GM12878 (cell line): ENCODE results near the gene CELSR1. TPM values are rescaled to one million over a fixed set of nuclear protein-coding genes. Genes with fewer than 3 reads are reported as not detected.

Experiments
- CEBPB ChIP-seq, 2 experiments: fragments of 150-350 bp in 1 of 2; IDR thresholded peaks; 2 replicates each; pipeline ENCODE4 v1.6.1; 2012 to 2014; ENCODE audit warnings: low read depth in 2 of 2, low read length in 2 of 2, borderline replicate concordance in 1 of 2, inconsistent platforms in 1 of 2
- E2F8 ChIP-seq: fragments of 450-650 bp; IDR thresholded peaks from 2 replicates; pipeline ENCODE4 v1.6.1; 2018; ENCODE audit warnings: mild to moderate bottlenecking, low read depth, moderate library complexity; ENCODE audit not compliant: partially characterized antibody
- GABPA ChIP-seq: IDR thresholded peaks from 2 replicates; pipeline ENCODE4 v1.6.1; 2014; ENCODE audit warnings: antibody characterized with exemption, low read depth, mild to moderate bottlenecking, inconsistent platforms
- HSF1 ChIP-seq: fragments of 150-350 bp; IDR thresholded peaks from 2 replicates; pipeline ENCODE4 v1.6.1; 2014; ENCODE audit warnings: mild to moderate bottlenecking, low read depth, low read length
- IRF3 ChIP-seq: fragments of 450-650 bp; IDR thresholded peaks from 2 replicates; pipeline ENCODE4 v1.6.1; 2014; ENCODE audit warnings: mild to moderate bottlenecking
- KAT2A ChIP-seq: conservative IDR thresholded peaks from 2 replicates; pipeline ENCODE4 v1.6.1; 2011; ENCODE audit warnings: low read depth, low read length; ENCODE audit not compliant: control insufficient read depth
- MAX ChIP-seq: IDR thresholded peaks from 2 replicates; pipeline ENCODE4 v1.6.1; 2012; ENCODE audit warnings: low read depth, low read length, improper control_type of control experiment
- MYC ChIP-seq: IDR thresholded peaks from 2 replicates; pipeline ENCODE4 v1.6.1; 2011; ENCODE audit warnings: mild to moderate bottlenecking, low read length, moderate library complexity, inconsistent platforms; ENCODE audit not compliant: insufficient read depth, insufficient replicate concordance, insufficient read length, severe bottlenecking
- PBX3 ChIP-seq: IDR thresholded peaks from 2 replicates; pipeline ENCODE4 v1.6.1; 2011; ENCODE audit warnings: mild to moderate bottlenecking, low read depth, low read length, moderate library complexity; ENCODE audit not compliant: insufficient replicate concordance
- PML ChIP-seq: IDR thresholded peaks from 2 replicates; pipeline ENCODE4 v1.6.1; 2012; ENCODE audit warnings: low read length, inconsistent platforms
- RUNX3 ChIP-seq: IDR thresholded peaks from 2 replicates; pipeline ENCODE4 v1.6.1; 2012; ENCODE audit warnings: low read length, inconsistent platforms
- STAT3 ChIP-seq: IDR thresholded peaks from 2 replicates; pipeline ENCODE4 v1.6.1; 2011; ENCODE audit warnings: low read depth, low read length, improper control_type of control experiment
- YBX1 ChIP-seq: fragments of 450-650 bp; IDR thresholded peaks from 2 replicates; pipeline ENCODE4 v1.6.1; 2016; ENCODE audit warnings: antibody characterized with exemption
- ZBED1 ChIP-seq: IDR thresholded peaks from 2 replicates; pipeline ENCODE4 v1.6.1; 2016; ENCODE audit warnings: borderline replicate concordance
- ZBTB11 ChIP-seq: fragments of 450-650 bp; formaldehyde crosslinking; IDR thresholded peaks from 2 replicates; pipeline ENCODE4 v1.5.0; 2022; ENCODE audit warnings: mild to moderate bottlenecking, missing genetic modification characterization
- polyA plus RNA-seq, 11 experiments: library from polyadenylated mRNA; depleted of rRNA in 4 of 11; unstranded in 6 of 11; stranded (reverse) in 5 of 11; fragments of >200 nt; fragmentation: Nextera tagmentation in 4 of 11; fragmentation: Illumina TruSeq in 1 of 11; extraction: Ambion mirVana in 4 of 11; extraction: Trizol in 1 of 11; gene quantifications; 1 replicate in 1 of 11; 2 replicates in 10 of 11; pipeline versions ENCODE4 v1.2.1 to v1.2.3, GENCODE V29; 2011 to 2016; ENCODE audit warnings: inconsistent platforms in 2 of 11, missing spikeins in 2 of 11, low read depth in 1 of 11
- total RNA-seq, 4 experiments: library from RNA; depleted of rRNA in 3 of 4; stranded (reverse); fragments of >200 nt in 3 of 4; fragmentation: Illumina TruSeq in 1 of 4; extraction: Trizol in 1 of 4; gene quantifications; 2 replicates each; pipeline versions ENCODE4 v1.2.1 to v1.2.3, GENCODE V29; 2013 to 2021

The CELSR1 gene
- total and polyA plus RNA-seq, 10 of the 15 experiments (the other 5 are each of a cell fraction or from before 2014, with no cell fraction given) = 0.05 to 1.7 (median 0.35) TPM; not detected in 2

- TF ChIP-seq HSF1 (no peak), PBX3 (no peak), MYC (no peak), CEBPB (IDR thresholded peaks at IDR 0.05; ENCODE audit: borderline replicate concordance in 1 of 2, low read depth in 2 of 2, low read length in 2 of 2) (no peak), E2F8 (no peak), STAT3 (no peak), KAT2A (no peak), ZBED1 (no peak), GABPA (no peak), YBX1 (no peak), MAX (no peak), ZBTB11 (CRISPR knock-in tag) (no peak), RUNX3 (no peak), PML (no peak), IRF3 (no peak)
Observed at GRCh38 chr22:46350121-46350520, 187.3 kb downstream of the CELSR1 start (continued).
